ENCODE measurements around the gene NUBPL.

GRCh38 chr14:31611778-31612433, 50.7 kb downstream of the NUBPL start:
- TF ChIP-seq POLR2A (IDR thresholded peaks at IDR 0.05; ENCODE audit: low read length): no peak
- TF ChIP-seq GATA1 (IDR thresholded peaks at IDR 0.05; ENCODE audit: low read depth, low read length): no peak
